Measurements from ENCODE around the gene TCEAL4. TPM values are rescaled to one million over a fixed set of nuclear protein-coding genes. Genes with fewer than 3 reads are reported as not detected.
A peak's percentile ranks its signal among the peaks of the same experiment; 100 is the strongest.

Gene TCEAL4
- total and polyA plus RNA-seq, 2 of the 13 experiments (the other 11 are each of a cell fraction or from before 2014, with no cell fraction given): 12.6 to 31.0 TPM

GRCh38 chrX:103629318-103630170, 44.2 kb downstream of the TCEAL4 start (continued):
- TF ChIP-seq, protein P1, sequence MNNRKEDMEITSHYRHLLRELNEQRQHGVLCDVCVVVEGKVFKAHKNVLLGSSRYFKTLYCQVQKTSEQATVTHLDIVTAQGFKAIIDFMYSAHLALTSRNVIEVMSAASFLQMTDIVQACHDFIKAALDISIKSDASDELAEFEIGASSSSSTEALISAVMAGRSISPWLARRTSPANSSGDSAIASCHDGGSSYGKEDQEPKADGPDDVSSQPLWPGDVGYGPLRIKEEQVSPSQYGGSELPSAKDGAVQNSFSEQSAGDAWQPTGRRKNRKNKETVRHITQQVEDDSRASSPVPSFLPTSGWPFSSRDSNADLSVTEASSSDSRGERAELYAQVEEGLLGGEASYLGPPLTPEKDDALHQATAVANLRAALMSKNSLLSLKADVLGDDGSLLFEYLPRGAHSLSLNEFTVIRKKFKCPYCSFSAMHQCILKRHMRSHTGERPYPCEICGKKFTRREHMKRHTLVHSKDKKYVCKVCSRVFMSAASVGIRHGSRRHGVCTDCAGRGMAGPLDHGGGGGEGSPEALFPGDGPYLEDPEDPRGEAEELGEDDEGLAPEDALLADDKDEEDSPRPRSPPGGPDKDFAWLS (CRISPR knock-in tag; IDR thresholded peaks at IDR 0.05; ENCODE audit: borderline replicate concordance): no peak
- TF ChIP-seq RBFOX2 (IDR thresholded peaks at IDR 0.05; ENCODE audit: low read depth, low read length) (peak; percentile 81), ZNF713 (CRISPR knock-in tag; IDR thresholded peaks at IDR 0.05) (no peak), ISX (CRISPR knock-in tag; conservative IDR thresholded peaks at IDR 0.05) (no peak), PHF8 (CRISPR knock-in tag; IDR thresholded peaks at IDR 0.05) (peak; percentile 85), FOSL2 (CRISPR knock-in tag; IDR thresholded peaks at IDR 0.05) (0 out of 2 replicates have a peak, but pooled peaks have one; percentile 11), NFE2L2 (IDR thresholded peaks at IDR 0.05; ENCODE audit: low read length) (no peak), YEATS2 (CRISPR knock-in tag; IDR thresholded peaks at IDR 0.05; ENCODE audit: borderline replicate concordance) (0 out of 2 replicates have a peak, but pooled peaks have one; percentile 36), ZSCAN25 (CRISPR knock-in tag; IDR thresholded peaks at IDR 0.05) (no peak), KDM1A (CRISPR knock-in tag; IDR thresholded peaks at IDR 0.05) (no peak), PATZ1 (CRISPR knock-in tag; IDR thresholded peaks at IDR 0.05) (peak; percentile 48; the same call in 1 of the 2 replicates), SIN3A (IDR thresholded peaks at IDR 0.05; ENCODE audit: borderline replicate concordance, low read depth, low read length) (no peak), SCMH1 (CRISPR knock-in tag; IDR thresholded peaks at IDR 0.05; ENCODE audit: borderline replicate concordance) (no peak)
- TF ChIP-seq, protein P2, sequence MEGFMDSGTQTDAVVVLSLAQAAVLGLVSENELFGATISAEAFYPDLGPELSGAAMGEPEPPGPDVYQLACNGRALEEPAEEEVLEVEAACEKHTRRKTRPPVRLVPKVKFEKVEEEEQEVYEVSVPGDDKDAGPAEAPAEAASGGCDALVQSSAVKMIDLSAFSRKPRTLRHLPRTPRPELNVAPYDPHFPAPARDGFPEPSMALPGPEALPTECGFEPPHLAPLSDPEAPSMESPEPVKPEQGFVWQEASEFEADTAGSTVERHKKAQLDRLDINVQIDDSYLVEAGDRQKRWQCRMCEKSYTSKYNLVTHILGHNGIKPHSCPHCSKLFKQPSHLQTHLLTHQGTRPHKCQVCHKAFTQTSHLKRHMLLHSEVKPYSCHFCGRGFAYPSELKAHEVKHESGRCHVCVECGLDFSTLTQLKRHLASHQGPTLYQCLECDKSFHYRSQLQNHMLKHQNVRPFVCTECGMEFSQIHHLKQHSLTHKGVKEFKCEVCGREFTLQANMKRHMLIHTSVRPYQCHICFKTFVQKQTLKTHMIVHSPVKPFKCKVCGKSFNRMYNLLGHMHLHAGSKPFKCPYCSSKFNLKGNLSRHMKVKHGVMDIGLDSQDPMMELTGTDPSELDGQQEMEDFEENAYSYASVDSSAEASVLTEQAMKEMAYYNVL (CRISPR knock-in tag; IDR thresholded peaks at IDR 0.05; ENCODE audit: borderline replicate concordance): no peak
- TF ChIP-seq, protein P3, sequence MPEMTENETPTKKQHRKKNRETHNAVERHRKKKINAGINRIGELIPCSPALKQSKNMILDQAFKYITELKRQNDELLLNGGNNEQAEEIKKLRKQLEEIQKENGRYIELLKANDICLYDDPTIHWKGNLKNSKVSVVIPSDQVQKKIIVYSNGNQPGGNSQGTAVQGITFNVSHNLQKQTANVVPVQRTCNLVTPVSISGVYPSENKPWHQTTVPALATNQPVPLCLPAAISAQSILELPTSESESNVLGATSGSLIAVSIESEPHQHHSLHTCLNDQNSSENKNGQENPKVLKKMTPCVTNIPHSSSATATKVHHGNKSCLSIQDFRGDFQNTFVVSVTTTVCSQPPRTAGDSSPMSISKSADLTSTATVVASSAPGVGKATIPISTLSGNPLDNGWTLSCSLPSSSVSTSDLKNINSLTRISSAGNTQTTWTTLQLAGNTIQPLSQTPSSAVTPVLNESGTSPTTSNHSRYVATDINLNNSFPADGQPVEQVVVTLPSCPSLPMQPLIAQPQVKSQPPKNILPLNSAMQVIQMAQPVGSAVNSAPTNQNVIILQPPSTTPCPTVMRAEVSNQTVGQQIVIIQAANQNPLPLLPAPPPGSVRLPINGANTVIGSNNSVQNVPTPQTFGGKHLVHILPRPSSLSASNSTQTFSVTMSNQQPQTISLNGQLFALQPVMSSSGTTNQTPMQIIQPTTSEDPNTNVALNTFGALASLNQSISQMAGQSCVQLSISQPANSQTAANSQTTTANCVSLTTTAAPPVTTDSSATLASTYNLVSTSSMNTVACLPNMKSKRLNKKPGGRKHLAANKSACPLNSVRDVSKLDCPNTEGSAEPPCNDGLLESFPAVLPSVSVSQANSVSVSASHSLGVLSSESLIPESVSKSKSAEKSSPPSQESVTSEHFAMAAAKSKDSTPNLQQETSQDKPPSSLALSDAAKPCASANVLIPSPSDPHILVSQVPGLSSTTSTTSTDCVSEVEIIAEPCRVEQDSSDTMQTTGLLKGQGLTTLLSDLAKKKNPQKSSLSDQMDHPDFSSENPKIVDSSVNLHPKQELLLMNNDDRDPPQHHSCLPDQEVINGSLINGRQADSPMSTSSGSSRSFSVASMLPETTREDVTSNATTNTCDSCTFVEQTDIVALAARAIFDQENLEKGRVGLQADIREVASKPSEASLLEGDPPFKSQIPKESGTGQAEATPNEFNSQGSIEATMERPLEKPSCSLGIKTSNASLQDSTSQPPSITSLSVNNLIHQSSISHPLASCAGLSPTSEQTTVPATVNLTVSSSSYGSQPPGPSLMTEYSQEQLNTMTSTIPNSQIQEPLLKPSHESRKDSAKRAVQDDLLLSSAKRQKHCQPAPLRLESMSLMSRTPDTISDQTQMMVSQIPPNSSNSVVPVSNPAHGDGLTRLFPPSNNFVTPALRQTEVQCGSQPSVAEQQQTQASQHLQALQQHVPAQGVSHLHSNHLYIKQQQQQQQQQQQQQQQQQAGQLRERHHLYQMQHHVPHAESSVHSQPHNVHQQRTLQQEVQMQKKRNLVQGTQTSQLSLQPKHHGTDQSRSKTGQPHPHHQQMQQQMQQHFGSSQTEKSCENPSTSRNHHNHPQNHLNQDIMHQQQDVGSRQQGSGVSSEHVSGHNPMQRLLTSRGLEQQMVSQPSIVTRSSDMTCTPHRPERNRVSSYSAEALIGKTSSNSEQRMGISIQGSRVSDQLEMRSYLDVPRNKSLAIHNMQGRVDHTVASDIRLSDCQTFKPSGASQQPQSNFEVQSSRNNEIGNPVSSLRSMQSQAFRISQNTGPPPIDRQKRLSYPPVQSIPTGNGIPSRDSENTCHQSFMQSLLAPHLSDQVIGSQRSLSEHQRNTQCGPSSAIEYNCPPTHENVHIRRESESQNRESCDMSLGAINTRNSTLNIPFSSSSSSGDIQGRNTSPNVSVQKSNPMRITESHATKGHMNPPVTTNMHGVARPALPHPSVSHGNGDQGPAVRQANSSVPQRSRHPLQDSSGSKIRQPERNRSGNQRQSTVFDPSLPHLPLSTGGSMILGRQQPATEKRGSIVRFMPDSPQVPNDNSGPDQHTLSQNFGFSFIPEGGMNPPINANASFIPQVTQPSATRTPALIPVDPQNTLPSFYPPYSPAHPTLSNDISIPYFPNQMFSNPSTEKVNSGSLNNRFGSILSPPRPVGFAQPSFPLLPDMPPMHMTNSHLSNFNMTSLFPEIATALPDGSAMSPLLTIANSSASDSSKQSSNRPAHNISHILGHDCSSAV (CRISPR knock-in tag; IDR thresholded peaks at IDR 0.05; ENCODE audit: borderline replicate concordance): no peak

Data from HepG2 (cell line).